Left renal cortex interstitium (tissue), 4 donors: ENCODE results near the gene CNFN. TPM values are rescaled to one million over a fixed set of nuclear protein-coding genes. Genes with fewer than 3 reads are reported as not detected.

Experiments used
- DNase-seq, 4 donors: peaks; one replicate each; pipeline ENCODE4 v3.0.0-alpha.2; 2013; ENCODE audit warnings: low read depth in 4 of 4, low spot score in 2 of 4, missing footprints in 1 of 4
- polyA plus RNA-seq, 4 donors: library from polyadenylated mRNA; unstranded; fragments of 120-200 nt; gene quantifications; one replicate each; pipeline ENCODE4 v1.2.1, GENCODE V29; 2013; ENCODE audit not compliant: insufficient read length in 4 of 4

Gene CNFN
- polyA plus RNA-seq, 4 donors = 1.1 to 2.3 (median 1.8) TPM

DNA sequence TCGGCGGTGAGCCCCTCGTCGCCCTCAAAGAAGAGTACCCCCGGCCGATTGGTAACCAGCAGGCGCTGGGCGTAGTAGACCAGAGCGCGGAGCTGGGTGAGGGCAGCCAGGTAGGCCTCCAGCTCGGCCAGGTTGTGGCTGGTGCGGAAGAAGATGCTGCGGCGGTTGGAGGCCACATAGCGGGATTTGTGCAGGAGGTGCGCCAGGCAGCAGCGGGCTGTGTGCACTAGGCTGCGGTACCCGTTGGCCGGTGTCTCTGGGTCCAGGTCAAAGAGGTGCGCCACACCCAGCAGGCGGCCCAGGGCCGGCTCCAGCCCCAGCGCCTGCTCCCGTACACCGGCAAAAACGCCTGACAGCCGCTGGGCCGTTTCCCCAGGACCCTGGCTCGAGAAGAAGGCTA is 20.3 kb upstream of the CNFN start:
- no peak for DNase-seq

DNA sequence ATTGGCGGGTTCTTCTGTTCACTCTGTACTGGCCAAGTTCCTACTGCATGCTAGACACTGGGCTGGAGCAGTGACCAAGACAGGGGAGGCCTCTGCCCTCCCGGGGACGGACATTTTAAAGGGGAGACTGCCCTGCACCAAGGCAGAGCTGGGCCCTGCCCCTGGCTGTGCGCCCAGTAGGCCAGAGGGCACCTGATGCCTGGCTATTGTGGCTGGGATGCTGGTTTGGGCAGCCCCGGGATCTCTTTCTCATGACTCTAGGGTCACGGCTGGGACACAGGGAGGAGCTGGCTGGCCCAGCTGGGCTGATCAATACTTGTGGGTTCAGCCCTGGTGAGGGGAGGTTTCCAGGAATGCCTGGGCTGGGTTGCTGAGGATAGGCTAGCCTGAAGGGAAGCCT is 19.4 kb upstream of the CNFN start:
- no peak for DNase-seq

DNA sequence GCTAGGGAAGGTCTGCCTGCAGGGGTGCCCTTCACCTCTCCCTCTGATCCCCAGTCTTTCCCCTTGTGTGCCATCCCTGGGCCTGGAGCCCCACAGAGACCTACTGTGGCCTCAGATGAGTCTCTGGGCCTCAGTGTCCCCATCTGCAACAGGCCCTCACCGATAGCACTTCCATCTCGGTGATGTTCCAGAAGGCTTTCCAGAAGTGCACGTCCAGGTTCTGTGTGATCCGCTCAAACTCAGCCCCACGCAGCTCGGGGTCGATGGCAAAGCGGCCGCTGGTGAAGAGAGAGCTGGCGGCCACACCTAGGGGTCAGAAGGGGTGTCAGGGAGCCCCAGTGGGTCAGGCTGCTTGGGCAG is 17.7 kb upstream of the CNFN start:
- no peak for DNase-seq

DNA sequence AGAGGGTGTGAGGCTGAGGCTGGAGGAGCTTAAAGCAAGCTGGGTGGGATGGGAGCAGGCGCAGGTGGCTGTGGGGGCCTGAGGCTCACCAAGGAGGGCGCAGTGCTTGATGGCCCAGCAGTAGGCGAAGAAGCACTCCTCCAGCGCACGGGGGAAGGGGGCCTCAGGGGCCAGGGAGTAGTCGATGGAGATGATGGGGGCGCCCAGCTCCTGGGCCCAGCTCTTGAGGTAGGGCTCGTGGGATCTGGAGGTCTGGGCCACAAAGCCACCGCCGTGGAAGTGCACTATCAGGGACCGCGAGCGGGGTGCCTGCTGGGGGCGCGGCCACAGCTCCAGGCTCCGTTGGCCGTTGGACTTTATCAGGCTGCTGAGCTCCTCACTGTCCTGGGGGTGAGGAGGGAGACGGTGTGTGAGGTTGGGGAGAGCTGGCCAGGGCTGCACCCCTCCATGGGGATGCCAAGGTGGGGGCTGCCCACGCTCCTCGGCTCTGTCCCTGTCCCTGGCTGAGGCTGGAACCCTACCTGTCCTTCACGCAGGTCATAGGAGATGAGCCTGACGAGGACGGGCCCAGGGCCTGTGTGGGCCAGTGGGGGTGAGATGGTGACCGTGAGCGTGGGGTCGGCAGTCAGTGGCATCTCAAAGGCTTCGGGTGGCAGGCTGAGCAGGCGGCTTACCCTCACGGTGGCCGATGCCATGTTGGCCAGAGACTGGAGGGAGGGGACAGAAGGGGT is 17.2 kb upstream of the CNFN start:
- no peak for DNase-seq

DNA sequence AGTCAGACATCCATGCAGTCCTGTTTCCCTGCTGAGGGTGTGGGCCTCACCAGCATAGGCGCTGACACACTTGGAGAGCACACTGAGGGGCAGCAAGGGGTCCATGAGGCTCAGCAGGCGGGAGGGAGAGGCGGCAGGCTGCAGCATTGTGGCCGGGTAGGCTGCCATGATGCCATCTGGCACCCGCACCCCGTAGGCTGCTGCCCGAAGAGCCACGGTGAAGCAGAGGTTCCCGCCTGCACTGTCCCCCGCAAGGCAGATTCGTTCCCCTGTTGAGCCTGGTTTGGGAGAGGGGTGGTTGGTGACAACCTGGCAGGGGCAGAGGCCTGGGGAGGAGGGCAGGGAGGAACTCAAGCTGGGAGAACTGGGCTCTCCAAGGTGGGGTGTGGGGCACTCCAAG is 16.0 kb upstream of the CNFN start:
- DNase-seq = no peak

DNA sequence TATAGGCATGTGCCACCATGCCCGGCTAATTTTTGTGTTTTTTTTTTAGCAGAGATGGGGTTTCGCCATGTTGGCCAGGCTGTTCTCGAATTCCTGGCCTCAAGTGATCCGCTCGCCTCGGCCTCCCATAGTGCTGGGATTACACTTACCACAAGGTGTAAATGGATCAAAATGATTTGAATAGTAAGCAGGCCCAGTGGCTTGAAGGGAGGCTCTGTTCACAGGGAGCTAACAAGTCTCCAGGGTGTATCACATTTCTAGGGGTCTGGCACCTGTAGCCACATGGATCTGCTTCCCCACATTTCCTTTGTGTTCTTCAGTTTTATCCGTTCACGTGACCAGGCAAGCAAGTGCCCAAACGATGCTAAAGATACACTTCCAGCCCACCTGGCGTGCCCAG is 13.5 kb upstream of the CNFN start:
- DNase-seq = no peak

DNA sequence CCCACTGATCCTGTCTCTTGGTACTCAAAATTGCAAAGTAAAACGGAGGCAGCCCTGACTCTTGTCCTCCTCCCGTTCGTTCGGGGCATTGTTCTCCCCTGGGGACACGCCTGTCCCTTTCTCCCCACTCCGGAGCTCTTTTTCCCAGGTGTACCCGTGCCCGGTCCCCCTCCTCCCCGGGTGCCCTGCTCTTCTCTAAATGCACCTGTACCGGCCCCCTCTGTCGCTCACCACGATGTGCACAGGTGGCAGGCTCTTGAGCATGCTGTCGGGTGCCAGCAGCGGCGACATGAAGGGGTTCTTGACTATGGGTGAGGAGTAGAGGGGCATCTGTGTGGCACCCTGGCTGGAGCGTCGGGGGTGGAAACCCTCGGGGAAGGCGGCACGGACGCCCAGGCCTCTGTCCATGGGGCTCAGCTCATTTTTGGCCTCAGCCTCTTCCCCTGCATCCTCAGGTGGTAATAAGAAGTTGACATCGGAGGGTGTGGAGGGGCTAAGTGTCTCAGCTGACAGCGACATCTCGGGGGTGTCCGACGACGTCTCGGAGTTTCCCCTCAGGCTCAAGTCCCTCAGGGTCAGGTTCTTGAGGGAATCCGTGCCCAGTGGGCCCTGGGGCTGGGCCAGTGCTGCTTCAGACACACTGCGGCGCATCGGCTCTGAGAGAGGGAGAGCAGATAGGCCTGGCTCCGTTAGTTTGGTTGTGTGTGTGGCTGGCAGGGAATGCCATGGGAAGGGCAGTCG is 12.4 kb upstream of the CNFN start:
- no peak for DNase-seq

DNA sequence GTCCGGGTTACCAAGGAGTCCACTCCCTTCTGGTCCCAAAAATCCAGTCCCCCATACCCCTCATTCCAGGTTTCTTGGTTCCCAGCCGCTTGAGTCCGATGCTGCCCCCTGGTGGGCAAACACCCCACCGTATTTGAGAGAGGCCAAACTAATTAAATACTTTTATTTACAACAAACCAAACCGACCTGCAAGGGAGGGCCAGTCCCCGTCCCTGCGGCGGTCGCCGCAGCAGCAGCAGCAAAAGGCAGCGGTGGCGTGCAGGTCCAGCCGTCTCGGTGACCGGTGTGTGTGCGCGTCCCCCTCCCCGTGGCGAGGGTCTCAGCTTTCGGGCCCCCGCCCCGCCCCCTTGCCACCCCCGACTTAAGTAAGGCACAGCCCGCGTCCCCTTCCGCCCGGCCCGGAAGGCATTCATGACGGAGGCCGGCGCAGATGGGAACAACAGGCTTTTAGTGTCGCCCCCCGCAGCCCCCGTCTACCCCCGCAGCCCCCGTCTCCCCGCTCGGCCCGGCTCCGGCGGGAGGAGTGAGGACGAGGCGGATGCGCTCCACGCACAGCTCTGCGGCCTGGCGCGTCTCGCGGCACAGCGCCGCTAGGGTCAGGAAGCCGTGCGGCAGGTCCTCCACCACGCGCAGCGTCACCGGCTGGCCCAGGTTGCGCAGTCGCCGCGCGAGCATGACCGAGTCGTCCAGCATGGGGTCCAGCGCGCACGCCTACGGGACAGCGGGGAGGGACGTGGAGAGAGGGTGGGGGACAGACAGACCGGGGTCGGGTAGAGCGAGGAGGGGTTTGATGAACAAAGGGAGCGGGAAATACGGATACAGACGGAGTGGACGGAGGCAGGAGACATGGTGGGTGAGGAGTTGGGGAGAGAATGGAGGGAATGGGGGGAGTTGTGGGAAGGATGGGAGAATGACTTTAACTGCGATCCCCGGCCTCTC is 11.5 kb upstream of the CNFN start:
- peak in 2 of 4 donors; percentile 83 for DNase-seq

DNA sequence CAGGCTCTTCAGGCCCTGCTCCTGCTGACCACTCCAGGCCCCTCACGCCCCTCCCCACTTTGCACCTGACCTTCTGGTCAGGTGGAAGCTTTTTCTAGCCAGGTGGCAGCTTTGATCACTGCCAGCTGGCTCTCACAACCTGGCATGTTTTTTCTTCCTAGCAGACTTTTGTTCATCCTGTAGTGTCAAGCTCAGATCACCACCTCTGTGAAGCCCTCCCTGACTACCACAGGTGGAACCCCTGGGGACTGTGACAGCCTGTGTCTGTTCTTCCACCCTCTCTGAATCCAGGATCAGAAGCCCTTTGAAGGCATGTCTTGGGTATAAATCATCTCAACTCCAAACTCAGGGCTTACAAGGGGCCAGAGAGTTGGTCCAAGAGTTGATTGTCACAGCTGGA is 10.3 kb upstream of the CNFN start:
- DNase-seq = no peak

DNA sequence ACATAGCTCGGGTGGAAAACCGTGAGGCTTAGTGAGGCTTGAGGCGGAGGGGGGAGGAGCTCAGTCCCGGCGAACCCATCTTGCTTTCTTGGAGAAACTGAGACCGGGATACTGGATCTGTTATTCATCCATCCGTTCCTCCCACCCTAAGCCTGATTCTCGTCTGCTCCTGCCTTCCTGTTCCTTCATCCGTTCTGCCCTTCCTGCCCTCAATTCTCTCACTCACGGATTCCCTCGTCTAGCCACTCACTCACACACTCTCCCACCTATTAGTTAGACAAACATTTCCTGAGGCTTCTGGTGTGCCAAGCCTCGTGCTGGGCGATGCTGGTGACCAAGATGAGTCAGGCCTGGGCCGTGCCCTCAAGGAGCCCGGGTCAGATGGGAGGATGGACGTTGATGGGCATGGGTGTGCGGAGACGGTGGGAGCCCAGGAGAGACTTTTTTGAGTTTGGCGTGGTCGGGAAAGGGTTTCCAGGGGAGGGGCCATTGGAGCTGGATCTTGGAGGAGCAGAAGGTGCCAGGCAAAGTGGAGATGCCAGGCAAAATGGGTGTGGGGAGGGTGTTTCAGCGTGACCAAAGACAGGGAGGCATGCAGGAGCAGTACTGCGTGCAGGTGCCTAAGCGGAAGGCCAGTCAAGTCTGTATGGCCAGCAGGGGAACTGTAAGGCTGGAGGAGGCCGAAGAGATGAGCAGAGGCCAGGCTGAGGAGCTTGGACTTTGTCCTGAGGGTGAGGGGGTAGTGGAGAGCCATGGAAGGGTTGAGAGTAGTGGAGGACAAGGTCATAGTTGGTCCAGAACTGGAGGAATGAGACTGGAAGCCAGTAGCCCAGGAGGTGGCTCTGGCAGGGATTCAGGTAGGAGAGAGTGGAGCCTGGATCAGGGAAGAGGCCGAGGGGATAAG is 7.4 kb upstream of the CNFN start:
- DNase-seq = no peak

DNA sequence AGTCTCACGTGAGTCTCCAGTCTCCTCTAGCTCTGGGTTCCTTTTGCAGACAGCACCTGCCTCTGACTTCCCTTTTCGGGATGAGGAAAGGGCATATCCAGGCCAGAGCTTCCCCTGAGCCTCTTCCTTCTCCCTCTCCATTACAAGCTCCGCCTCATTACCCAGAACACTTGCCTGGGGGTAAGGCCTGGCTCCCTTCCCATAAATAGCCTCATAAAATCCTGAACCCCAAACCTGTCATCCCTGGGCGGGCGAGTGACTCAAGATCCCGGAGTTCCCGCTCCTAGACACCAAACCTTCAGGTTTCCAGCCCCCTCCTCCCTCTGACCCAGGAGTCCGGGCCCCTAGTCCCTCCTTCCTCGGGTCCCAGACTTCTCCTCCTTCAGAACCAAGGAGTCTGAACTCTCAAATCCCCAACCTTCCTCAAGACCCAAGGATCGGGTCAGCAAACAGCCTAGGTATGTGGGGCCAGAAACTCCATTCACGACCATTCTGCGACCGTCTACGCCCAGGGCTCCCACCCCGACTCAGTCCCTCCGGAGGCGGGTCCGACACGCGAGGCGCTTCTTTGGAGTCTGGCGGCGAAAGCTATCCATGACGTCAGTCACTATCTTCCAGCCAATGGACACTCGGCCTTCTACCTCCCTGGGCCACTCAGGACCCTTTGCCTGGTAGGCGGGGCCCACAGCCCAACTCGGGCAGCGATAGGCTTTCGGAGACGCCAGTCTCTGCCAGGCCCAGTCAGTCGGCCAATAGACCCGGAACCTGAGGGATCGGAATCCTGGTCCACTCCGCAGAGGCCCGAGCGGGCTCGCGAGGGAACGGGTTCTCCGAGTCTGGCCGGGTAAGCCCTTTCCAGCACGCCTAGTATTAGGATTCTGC is 6.5 kb upstream of the CNFN start:
- DNase-seq = peak; percentile 95 to 98 (median 96)

DNA sequence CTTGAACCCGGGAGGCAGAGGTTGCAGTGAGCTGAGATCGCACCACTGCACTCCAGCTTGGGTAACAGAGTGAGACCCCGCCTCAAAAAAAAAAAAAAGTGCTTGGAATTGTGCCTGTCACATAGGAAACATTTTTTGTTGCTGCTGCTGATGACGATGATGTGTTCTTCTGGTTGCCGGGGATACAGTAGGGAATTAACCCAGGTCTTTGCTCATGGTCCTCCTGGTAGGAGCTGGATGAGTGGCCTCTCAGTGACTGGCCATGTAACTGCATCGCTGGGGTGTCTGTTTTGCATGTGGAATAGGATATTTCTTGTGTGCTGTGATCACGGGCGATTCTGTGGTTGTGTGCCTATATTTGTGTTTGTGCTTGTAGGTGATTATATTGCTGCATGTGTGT is 4.7 kb upstream of the CNFN start:
- DNase-seq = no peak

DNA sequence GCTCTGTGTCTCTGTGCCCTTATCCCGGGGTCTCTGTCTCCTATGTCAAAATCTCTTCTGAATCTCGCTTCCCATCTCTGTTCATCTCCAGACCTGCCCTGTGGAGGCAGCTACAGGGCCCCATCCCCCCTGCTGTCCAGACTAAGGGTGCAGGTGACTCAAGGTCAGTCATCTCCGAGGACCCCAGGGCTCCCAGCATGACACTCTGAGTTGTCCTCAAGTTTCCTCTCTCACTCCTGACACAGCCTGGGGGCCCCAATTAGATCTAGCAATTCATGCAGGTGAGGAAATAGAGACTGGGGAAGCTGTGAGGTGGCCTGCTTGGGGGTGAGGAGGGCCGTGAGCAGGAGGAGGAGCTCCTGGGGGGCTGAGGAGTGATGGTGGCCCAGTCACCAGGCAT is 2.1 kb upstream of the CNFN start:
- no peak for DNase-seq

DNA sequence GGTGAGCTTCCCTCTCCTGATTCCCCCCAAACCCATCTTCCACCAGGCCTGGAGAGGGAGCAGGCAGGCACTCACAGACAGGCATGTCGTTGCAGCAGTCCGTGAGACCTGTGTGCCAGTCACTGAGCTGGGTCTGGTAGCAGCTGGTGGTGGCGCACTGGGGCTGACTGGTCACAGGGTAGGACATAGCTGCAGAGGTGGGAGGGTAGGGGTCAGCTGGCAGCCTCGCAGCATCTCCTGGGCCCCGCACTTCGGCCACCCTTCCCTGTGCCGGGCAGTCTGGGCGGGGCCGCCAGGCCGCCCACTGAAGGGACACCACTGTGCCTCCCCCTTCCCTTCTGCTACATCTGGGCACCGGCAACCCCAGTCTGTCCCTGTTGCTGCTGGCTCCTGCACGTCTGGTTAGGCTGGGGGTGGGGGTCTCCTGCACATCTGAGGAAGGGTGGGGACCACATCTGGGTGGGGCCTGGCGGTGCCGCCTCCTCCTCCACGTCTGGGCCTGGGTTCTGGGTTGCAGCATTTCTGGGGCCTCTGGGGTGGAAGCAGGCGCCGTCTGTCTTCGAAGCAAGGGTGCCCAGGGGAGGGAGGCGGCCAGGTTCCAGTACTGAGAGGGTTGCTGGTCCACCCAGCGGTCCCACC is 1.1 kb downstream of the CNFN start:
- no peak for DNase-seq

DNA sequence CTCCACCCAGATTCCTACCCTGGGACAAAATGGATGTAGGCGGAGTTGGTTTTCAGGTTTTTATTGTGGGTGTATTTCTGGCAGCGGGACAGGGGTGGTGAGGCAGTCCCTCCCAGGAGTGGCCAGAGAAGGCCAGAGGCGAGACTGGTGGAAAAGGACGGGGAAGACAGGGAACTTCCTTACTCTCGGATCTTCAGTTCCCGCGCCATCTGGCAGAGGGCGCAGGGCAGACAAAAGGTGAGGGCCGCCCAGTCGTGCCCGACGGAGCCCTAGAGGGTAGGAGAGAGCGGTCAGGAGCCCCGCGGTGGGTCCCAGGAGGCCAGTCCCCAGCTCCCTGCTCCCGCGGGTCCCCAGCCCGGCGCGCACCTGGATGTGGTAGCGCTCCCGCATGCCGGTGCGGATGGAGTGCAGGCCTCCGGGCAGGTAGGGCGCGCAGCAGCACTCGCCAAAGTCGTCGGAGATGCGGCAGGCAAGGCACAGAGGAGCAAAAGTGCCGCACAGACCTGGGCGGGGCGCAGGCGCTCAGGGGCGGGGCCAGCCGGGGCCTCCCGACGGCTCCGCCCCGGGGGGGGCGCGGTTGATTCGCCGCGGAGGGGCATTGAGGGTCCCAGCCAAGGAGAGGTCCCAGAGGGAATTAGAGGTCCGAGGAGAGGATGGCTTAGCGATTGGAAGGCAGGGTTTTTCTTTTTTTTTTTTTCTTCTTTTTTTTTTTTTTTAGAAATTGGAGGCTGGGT is 3.0 kb downstream of the CNFN start:
- no peak for DNase-seq

DNA sequence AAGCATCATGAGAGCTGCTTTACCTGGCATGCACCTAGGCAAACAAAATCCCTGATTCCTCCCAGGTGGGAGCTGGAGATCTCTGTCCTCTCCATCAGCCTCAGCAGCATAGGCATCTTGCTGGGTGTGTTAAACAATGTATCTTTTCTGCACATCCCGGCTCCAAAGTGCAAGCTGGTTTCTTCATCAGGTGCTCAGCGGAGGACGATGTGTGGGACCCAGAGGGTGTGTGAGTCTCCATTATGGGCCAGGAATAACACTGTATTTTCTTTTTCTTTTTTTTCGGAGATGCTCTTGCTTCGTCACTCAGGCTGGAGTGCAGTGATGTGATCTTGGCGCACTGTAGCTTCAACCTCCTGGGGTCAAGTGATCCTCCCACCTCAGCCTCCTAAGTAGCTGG is 9.9 kb downstream of the CNFN start:
- DNase-seq = no peak

DNA sequence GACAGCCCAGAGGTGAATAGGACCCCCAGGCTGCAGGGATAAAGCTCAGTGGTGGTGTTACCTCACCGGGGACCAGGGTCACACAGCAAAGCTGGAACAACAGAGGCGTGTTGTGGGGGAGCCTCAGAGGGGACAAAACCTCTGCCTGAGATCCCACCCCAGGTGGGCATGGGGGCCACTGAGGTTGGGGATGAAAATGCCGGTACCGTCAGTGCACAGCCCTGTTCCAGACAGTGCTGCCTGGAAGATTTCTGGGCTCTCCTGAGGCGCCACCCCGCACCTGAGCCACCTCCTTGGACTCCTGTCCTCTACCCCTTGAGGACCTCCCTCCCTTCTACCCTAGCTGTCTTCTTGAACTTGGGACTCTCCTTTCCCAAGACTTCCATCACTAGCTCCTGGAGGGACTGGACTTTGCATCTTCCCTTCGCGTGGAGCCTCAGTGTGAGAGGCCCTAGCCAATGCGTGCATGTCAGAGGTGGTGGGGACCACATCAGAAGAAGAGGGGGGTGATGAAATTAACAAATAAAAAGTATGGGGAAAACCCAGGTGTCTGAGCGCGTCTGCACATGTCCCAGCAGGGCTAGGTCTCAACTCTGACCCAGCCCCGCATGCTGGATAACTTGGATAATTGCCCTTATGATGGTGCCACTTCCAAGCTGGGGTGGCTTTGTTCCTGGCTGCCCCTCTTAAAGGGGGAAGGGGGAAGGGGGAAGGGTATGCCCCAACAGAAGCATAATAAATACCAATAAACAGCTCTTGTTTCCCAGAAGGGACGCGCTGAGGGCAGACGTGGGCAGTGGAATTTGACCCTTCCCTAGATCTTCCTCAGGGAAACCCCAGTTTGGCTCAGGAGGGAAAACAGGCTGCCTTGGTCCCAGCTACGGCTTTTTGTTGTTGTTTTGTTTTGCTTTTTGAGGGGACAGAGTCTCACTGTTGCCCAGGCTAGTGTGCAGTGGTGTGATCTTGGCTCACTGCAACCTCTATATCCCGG is 11.6 kb downstream of the CNFN start:
- DNase-seq = no peak
